Stimulated activated CD4-positive, alpha-beta T cell treated with anti-CD3 and anti-CD28 coated beads, Interleukin-1b, Interleukin-23, amount 100 ng/mL, for 1 hour (primary cell): Measurements from ENCODE around the gene USP9Y.

Source experiments
- DNase-seq, 2 donors: peaks; one replicate each; pipeline ENCODE4 v3.0.0-alpha.2; 2020; ENCODE audit warnings: low read depth in 2 of 2

USP9Y gene

DNA sequence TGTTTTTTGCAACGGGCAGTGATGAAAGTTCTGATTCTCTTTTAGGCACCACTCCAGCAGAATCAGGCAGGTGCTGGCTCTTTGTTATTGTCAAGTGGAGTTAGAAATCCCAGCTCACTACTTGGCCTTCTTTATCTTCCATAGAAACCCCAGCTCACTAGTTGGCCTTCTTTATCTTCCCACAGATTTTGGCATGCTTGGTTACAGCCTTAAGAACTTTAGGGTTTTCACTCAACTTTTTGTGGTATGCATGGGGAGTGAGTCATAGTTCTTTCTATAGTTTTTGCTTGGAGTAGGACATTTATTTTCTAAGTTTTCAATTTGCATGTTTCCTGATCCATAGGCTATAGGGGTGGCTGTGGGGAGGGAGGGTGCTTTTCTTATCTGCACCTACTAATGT, 55.0 kb downstream of the USP9Y start:
- DNase-seq, result no peak

DNA sequence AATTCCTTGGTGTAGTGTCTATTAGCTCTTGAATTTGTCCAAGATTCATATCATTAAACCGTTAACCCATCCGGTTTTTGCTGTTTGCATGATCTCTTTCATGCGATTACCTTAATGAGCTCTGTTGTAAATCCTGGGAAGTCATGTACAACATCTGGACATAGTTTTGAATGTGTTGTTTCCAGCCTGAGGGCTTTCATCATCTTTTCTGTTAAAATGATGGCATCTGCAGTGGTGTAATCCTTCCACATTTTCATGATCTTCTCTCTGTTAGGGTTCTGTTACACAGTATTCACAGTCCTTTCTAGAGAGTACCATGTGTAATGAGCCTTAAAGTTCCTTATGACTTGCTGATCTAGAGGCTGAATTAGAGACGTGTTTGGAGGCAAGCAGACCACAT, 64.9 kb downstream of the USP9Y start:
- no peak for DNase-seq

DNA sequence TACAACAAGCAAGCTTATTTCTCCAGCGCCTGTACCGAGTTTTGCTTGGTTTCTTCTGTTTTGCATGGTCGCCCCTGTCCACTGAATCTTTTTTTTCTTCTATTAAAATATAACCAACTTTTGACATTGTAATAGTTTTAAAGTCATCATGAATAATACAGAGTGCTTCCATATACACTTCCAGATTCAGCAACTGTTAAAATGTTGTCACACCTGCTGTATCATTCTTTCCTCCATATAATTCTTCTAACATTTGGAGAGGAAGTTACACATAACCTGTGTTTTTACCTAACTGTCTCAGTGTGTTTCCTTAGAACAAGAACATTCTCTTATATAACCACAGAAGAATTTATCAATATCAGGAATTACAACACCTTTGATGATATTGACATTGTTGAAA, 83.5 kb downstream of the USP9Y start:
- no peak for DNase-seq

DNA sequence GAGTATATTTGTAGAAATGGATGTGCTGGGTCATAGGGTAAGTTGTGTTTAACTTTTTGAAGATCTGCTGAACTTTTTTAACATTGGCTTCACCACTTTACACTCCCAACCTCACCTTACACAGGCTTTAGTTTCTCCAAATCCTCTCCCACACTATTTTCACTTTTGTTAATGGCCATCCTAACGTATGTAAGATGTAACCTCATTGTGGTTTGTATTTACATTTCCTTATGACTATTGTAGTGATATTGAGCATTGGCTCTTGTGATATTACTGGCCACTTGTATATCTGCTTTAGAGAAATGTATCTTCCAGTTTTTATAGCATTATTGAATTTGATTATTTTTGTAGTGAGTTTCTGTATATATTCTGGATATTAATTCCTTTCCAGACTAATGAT, 93.0 kb downstream of the USP9Y start:
- DNase-seq, result no peak

DNA sequence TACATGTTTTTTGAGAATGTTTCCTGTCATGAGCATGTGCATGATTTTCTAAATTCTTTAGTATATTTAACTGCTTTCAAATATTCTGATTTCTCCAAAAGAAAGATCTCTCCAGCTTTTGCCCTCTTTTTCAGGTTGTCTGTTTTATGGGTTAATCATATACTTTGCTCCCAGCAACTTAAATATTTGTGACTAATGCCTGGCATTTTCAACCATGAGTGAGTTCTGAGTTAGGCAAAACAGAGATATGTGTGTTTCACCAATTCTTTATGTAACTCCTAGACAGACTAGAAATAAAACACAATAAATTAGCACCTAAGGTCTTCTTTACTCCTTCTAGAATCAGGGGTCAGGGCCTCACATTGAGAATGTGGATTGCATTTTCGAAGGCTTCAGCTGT, 107.0 kb downstream of the USP9Y start:
- DNase-seq, result no peak

DNA sequence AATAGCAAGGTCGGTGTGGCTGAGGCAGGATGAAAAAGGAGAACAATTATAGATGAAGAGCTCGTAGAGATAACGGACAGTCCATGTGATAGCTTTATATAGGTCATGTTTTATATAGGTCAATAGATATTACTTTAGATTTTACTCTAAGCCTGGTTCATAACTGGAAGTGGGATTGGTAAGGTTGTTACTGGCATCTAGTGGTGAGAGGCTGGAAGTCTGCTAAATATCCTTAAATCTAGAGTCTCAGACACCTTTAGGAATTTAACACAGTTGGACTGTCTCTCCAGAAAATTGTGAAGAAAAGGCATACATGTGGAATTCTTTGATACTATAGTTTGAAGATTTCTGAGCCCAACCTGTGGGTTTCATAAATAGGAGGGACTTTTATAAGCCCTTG, 108.0 kb downstream of the USP9Y start:
- DNase-seq, result no peak

DNA sequence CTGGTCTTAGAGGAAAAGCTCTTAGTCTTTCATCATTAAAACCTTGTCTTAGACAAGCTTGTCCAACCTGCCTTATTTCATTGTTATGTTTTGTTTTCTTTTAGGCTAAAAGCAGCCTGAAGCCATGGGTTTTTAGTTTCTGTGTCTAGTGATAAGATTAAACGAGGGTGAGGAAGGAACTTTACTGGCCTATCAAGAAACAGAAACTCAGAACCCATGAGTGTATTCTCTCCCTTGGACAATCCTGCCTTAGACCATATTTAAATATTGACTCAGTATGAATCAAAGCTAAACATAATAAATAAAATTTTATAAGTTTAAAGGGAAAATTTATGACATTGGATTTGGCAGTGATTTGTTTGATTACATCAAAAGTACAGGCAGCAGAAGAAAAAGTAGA, 122.4 kb downstream of the USP9Y start:
- no peak for DNase-seq

DNA sequence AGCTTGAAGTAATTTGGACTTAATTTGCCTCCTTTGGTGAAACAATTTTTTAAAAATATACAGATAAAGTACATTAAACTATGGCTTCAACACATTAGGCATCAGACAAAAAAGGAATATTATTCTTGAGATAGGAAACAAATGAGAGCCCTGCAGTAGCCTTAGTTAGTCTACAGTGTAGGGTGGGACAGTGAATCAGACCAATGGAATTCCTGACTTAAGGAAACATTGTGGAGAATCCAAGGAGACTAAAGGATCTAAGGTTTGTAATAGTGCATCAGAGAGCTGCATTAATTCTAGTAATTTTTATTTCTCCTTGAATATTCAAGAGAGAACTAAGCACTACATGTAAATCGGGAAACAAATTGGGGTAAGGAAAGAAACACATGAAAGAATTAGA, 125.8 kb downstream of the USP9Y start:
- DNase-seq, result no peak

DNA sequence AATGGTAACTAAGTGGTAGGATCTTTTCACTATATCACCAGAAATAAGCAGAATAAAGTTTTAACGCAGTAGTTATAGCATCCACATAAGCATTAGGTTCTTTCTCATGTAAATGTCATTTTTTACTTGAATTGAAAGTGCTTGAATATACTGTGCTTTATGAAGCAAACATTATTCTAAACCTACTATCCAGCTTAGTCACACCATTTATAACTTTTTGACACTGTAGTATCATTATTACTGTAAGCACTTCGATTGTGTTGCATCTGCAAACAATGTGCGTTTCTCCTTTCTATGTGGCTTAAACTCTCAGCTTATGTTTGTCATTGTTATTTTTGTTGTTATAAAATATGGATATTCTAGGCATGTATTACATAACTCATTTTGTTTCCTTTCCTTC, 132.3 kb downstream of the USP9Y start:
- DNase-seq, result no peak

DNA sequence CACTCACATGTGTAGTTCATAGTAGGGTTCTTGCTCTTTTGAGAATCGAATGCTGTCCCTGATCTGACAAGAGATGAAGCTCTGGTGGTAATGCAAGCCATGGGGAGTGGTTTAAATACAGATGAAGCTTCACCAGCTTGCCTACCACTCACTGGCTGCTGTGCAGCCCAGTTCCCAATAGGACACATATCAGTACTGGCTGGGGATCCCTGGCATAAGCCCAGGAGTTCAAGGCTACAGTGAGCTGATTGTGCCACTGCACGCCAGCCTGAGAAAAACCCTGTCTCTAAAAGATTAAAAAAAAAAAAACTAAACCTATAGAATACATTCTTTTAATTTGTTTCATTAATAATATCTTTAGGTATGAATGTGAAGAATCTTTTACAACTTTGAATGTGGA, 136.5 kb downstream of the USP9Y start:
- no peak for DNase-seq

DNA sequence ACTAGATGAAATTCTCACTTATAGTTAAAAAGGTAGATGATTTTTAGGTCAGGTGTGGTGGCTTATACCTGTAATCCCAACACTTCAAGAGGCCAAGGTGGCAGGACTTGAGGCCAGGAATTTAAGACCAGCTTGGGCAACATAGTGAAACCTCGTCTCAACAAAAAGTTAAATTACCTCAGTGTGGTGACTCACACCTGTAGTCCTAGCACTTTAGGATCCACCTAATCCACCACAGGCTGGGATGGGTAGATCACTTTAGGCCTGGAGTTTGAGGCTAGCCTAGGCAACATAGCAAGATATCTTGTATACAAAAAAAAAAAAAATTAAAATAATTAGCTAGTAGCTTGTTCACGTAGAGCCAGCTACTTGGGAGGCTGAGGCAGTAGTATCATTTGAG, 140.3 kb downstream of the USP9Y start:
- DNase-seq, result no peak

DNA sequence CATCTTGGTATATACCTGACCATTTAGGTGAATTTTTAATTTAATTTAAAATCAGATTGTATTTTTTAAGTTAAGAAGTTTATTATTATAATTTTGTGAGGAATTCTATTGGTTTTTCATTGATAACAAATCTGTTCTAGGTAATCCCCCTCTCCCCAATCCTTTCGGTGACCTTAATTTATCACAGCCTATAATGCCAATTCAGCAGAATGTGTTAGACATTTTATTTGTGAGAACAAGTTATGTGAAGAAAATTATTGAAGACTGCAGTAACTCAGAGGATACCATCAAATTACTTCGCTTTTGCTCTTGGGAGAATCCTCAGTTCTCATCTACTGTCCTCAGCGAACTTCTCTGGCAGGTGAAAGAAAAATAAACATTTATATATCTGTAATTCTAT, 145.8 kb downstream of the USP9Y start:
- DNase-seq, result no peak

DNA sequence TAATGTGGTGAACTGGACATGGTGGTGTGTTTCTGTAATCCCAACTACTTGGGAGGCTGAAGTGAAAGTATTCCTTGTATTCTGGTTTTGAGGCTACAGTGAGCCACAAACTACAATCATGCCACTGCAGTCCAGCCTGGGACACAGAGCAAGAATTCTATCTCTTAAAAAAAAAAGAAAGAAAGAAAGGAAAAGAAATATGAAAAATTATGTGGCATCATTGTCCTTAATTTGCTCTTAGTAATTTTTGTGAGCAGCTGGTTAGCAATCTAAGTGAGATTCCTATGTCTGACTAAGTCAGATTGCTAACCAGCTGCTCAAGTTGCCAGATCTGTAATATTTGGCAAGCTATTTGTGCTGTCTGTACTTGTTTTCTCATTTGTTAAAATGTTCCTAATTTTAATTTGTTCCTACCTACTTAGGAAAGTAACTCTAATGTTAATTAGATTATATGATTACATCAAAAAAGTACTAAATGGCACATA, 154.8 kb downstream of the USP9Y start:
- DNase-seq, result no peak

DNA sequence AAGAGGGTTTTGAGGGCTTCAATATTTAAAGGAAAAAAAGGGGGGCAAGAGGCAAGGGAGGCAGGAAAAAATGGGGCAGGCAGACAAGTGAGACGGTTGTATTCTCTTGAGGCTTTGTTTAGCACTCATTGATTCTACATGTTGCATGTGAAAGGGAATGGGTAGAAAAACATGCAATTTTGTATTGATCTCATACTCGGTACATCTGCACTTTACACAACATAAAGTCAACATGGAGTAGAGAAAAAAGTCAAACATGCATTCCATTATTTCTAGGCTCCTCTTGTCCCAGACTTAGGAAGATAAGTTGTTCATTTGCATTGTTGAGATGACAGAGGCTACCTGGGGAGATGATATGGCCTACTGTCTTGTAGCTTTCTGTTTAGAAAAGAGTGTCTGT, 166.9 kb downstream of the USP9Y start:
- no peak for DNase-seq

DNA sequence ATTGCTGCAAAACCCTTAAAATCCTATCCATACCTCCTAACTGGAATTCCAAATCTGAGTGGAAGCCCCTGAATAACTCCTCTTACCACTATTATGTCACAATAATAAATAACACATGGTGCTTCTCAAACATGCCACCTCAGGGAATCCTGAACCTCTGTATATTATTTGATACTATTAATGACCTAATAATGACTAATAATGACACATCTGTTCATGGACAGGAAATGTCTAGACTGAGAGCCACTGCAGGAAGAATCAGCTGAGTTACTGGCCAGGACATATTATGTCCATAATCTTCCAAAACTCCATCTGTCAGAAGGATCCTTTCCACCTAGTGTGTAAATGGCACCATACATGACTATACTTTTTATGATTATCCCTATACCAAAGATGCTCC, 195.9 kb downstream of the USP9Y start:
- no peak for DNase-seq

DNA sequence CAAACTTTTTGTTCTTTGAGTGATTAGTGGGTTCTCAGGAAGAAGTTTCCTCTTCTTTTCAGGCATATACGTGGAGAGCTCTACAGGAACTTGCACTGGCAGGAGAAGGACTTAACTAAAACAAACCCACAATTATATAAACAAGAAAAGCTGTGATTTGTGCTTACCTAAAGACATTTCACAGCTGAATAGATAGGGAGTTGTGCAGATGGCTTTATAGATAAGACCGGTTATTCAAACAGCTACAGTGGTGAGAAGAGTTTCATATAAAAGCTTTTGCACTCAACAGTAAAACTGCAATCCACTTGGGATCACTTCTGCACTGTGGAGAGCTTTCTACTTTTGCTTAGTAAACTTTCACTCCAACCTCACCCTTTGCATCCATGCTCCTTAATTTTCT, 197.6 kb downstream of the USP9Y start:
- DNase-seq, result no peak

DNA sequence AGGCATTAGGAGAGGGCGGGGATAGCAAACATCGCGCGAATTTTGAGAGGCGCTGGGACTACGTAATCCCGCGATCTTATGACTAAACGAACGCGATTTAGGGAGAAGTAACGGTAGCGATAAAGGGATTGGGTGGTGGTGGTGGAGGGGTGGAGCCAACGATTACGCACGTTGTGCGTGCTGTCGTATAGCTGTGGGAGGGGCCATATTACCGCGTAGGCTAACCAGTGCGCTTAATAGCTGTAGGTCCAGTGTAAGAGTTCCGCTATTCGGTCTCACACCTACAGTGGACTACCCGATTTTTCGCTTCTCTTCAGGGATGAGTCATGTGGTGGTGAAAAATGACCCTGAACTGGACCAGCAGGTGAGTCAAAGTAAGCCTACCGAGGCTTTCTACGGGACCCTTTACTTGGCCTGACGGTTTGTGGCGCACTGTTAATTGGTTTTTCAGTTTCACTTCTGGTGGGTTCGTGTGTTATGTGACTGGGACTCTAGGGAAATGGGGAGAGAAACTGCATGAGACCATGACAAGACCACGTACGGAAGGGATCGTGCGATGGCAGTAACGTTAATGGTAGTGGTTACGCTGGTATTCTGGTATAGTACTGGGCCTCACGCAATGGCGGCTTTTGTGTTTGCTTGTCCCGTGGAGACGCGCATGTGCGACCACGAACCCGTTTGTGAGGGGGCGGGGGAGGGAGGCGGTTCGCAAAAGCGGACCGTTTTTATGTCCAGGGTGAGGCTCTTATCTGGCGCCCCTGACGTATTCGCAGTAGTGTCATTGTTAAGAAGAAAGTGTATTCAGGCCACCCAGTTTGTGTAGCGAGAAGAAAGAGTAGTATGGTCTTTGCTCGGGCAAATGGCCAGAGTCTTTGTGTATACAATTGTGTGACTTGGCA, 203.8 kb downstream of the USP9Y start, which contains the start of gene DDX3Y:
Gene DDX3Y (plus strand): TSS at position 251 of the 899 bp plus-strand sequence. CDS start 69 bp downstream, at position 320.
- peak; percentile 54 to 60 for DNase-seq

DNA sequence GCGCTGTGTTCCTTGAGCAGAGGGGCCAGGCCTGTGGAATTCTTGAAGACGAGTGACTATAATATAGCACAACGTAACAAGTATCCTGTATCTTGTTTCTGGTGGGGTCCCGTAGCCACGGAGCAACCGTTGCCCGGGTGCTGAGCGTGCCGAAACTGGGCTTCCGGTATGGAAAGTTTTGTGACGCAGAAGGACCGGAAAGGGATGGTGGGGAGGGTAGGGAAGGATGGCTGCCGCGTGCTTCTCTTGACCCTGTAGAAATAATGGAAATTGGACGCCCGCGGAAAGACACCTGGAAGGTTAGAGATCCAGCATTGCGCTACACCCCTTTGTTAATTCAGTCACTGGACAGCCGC, 204.5 kb downstream of the USP9Y start:
- DNase-seq, result peak in 1 of 2 donors; percentile 39

DNA sequence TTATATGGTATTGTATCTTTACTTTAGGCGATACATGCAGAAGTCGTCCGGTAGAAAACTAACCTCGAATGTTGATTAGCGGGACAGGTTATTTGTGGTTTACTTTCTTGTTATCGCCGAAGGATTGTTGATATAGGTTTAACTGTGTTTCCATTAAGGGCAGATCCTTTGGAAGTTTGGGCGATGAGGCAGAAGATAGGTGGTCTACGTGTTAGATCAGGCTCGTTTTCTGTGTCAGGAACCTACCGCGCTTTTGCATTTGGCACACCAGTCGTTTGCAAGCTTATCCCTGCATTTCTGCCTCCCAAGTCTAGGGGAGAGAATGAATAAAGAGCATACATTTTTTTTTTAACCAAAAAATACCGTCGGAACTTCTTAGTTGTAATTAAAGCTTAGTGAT, 204.9 kb downstream of the USP9Y start:
- no peak for DNase-seq
